Mesendoderm (in vitro differentiated cells): ENCODE measurements around the gene GLI3.
A peak's percentile ranks its signal among the peaks of the same experiment; 100 is the strongest.

Source experiments
- DNase-seq: peaks from one replicate; pipeline ENCODE4 v3.0.0; 2013
- H2AK5ac ChIP-seq: 2 replicates; pipeline ENCODE4 v1.6.1; 2013; ENCODE audit warnings: low read length, inconsistent platforms
- H2BK120ac ChIP-seq: 2 replicates; pipeline ENCODE4 v1.6.1; 2013; ENCODE audit warnings: low read depth, mild to moderate bottlenecking, low read length, moderate library complexity, mixed read lengths
- H2BK15ac ChIP-seq: replicated peaks from 2 replicates; pipeline ENCODE4 v1.6.1; 2013; ENCODE audit warnings: low read depth, mild to moderate bottlenecking, moderate library complexity
- H2BK5ac ChIP-seq: 2 replicates; pipeline ENCODE4 v1.6.1; 2013; ENCODE audit warnings: low read length, inconsistent platforms
- H3K18ac ChIP-seq: 2 replicates; pipeline ENCODE4 v1.6.1; 2013; ENCODE audit warnings: mild to moderate bottlenecking, low read length, mixed read lengths
- H3K23ac ChIP-seq: one replicate; pipeline ENCODE4 v1.6.1; 2013; ENCODE audit warnings: low read length
- H3K27ac ChIP-seq: 2 replicates; pipeline ENCODE4 v1.5.1; 2013; ENCODE audit warnings: low read depth, mild to moderate bottlenecking, inconsistent platforms, low read length, moderate library complexity
- H3K27me3 ChIP-seq: 2 replicates; pipeline ENCODE4 v1.6.1; 2013; ENCODE audit warnings: low read length, control low read depth, mild to moderate bottlenecking, inconsistent platforms; ENCODE audit not compliant: insufficient read depth, poor library complexity
- H3K36me3 ChIP-seq: 2 replicates; pipeline ENCODE4 v1.6.1; 2013; ENCODE audit warnings: low read length, inconsistent platforms; ENCODE audit not compliant: control insufficient read depth, insufficient read depth
- H3K4ac ChIP-seq: one replicate; pipeline ENCODE4 v1.6.1; 2013; ENCODE audit warnings: low read depth, mild to moderate bottlenecking, low read length, moderate library complexity
- H3K4me1 ChIP-seq: 2 replicates; pipeline ENCODE4 v1.6.1; 2013; ENCODE audit warnings: low read depth, low read length, inconsistent platforms; ENCODE audit not compliant: control insufficient read depth
- H3K4me2 ChIP-seq: 2 replicates; pipeline ENCODE4 v1.6.1; 2013; ENCODE audit warnings: low read length
- H3K4me3 ChIP-seq: 2 replicates; pipeline ENCODE4 v1.5.1; 2013; ENCODE audit warnings: mild to moderate bottlenecking, low read length
- H3K56ac ChIP-seq: one replicate; pipeline ENCODE4 v1.6.1; 2013; ENCODE audit warnings: low read length
- H3K79me1 ChIP-seq: 2 replicates; pipeline ENCODE4 v1.6.1; 2013; ENCODE audit warnings: low read length, inconsistent platforms
- H3K79me2 ChIP-seq: 2 replicates; pipeline ENCODE4 v1.6.1; 2013; ENCODE audit warnings: mild to moderate bottlenecking, low read length; ENCODE audit not compliant: control insufficient read depth, insufficient read depth
- H3K9ac ChIP-seq: 2 replicates; pipeline ENCODE4 v1.6.1; 2013; ENCODE audit warnings: low read length, inconsistent platforms
- H4K5ac ChIP-seq: one replicate; pipeline ENCODE4 v1.6.1; 2013; ENCODE audit warnings: low read length
- H4K8ac ChIP-seq: one replicate; pipeline ENCODE4 v1.6.1; 2013; ENCODE audit warnings: low read depth, mild to moderate bottlenecking, control low read depth, low read length, moderate library complexity
- WGBS: extraction: QIAGEN DNeasy Blood & Tissue Kit; methylation state at CpG from one replicate; pipeline ENCODE4 v1.1.7; 2013; ENCODE audit warnings: low lambda C conversion rate, missing lambda C conversion rate; ENCODE audit not compliant: insufficient coverage; ENCODE audit errors: extremely low coverage; 5-methylcytosine and 5-hydroxymethylcytosine counted together

Gene GLI3

DNA sequence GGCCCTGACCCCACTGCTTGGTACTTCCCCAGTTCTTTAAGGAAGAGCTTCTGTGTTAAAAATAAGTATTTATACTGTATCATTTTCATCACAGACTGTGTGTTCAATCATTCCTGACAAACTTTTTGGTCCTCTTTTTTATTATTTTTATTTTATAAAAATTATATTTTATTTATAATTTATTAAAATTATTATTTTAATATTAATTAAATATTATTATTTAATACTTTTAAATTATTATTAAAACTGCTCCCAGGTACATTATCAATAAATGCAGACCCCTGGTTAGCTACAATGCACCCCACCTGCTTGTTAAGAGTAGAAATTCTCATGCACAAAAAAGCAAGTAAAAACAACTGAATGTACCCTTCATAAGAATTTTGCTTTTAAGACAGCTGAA, 172.0 kb downstream of the GLI3 start:
- H4K8ac ChIP-seq: no peak overlapping the region

DNA sequence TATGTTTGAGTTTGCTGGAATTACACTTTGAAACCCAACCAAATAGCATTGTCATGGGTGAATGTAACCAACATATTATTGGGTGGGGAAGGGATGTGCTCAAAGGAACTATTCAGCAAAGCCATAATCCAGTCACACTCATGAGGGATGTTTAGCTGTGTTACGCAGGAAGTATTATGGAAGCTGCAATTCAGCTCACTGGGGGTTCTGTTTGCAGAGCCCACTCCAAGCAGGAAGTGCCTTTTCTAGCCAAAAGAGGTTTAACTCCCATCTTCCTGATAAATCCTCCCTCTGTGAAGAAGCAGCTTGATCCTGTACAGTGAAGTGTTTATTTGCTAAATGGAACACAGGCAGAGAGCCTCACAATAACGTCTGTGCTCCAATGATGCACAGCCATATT, 172.5 kb downstream of the GLI3 start:
- Histone ChIP-seq H3K23ac (no peak overlapping the region), H3K9ac (no peak overlapping the region), H2BK5ac (no peak overlapping the region), H3K79me1 (no peaks in the 10 kb centered on the region), H3K4ac (no peak overlapping the region), H3K56ac (no peak overlapping the region), H3K36me3 (no peaks in the 10 kb centered on the region), H3K4me2 (no peak overlapping the region), H3K4me3 (no peak overlapping the region), H2BK15ac (no peak overlapping the region), H3K79me2 (no peaks in the 10 kb centered on the region), H3K18ac (no peak overlapping the region), H3K27ac (no peak overlapping the region), H3K4me1 (no peaks in the 10 kb centered on the region), H4K5ac (no peak overlapping the region), H2BK120ac (no peak overlapping the region), H4K8ac (no peak overlapping the region), H2AK5ac (no peak overlapping the region), H3K27me3 (no peaks in the 10 kb centered on the region)
- peak; percentile 26 for DNase-seq
- WGBS: no CpG with 5 or more reads among the region's 2 CpGs

More for the DNA sequence above, 172.0 kb downstream of the GLI3 start:
- Histone ChIP-seq H4K5ac (no peak overlapping the region), H3K23ac (no peak overlapping the region), H3K4me1 (no peaks in the 10 kb centered on the region), H2BK5ac (no peak overlapping the region), H2BK120ac (no peak overlapping the region), H3K4ac (no peak overlapping the region), H3K79me1 (no peaks in the 10 kb centered on the region), H3K4me2 (no peak overlapping the region), H3K27me3 (no peaks in the 10 kb centered on the region), H2AK5ac (no peak overlapping the region), H3K27ac (no peak overlapping the region), H3K56ac (no peak overlapping the region), H3K18ac (no peak overlapping the region), H3K9ac (no peak overlapping the region), H3K4me3 (no peak overlapping the region), H3K36me3 (no peaks in the 10 kb centered on the region), H2BK15ac (no peak overlapping the region), H3K79me2 (no peaks in the 10 kb centered on the region)
- no peak for DNase-seq

DNA sequence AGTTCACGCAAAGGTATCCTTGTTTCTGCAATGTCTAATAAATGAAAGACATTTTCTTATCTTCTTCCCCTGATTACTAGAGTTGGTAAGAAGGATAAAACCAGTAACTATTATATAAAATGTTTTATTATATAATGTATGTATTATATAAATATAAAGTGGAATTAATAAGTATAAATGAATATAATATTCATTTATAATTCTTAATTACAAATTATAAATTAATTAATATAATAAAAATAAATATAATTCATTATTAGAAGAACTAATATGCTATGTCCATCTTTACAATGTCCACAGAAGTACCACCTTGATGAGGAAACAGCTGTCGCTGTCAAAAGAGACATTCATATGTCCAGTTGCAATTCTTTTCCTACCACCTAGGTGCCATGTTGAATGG, 177.7 kb downstream of the GLI3 start:
- Histone ChIP-seq H3K79me2 (no peaks in the 10 kb centered on the region), H3K27ac (no peak overlapping the region), H3K23ac (no peak overlapping the region), H3K4me3 (no peak overlapping the region), H3K4me2 (no peak overlapping the region), H3K18ac (no peak overlapping the region), H3K4me1 (no peaks in the 10 kb centered on the region), H3K27me3 (no peaks in the 10 kb centered on the region), H3K4ac (no peak overlapping the region), H4K5ac (no peak overlapping the region), H2BK120ac (no peak overlapping the region), H2BK5ac (no peak overlapping the region), H3K36me3 (no peaks in the 10 kb centered on the region), H2AK5ac (no peak overlapping the region), H2BK15ac (no peak overlapping the region), H3K56ac (no peak overlapping the region), H3K79me1 (no peaks in the 10 kb centered on the region), H4K8ac (no peak overlapping the region), H3K9ac (no peak overlapping the region)
- WGBS: no CpG with 5 or more reads among the region's 2 CpGs
- no peak for DNase-seq

DNA sequence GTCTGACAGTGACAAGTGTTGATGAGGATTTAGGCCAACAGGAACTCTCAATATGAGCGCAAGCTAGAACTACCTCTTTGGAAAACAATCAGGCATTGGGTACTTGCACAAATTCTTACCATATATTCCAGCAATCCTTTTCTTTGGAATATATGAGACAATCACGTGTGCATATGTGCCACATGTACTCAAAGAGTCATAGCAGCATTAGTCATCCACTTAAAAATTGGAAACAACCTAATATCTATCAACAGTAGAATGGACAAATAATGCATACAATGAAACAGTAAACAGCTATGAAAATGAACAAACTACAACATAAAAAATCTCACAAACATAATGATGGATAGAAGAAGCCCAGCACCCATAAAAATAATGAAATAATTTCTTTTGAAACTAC, 179.7 kb downstream of the GLI3 start:
- no CpG with 5 or more reads among the region's 2 CpGs for WGBS
- Histone ChIP-seq H3K79me2 (no peaks in the 10 kb centered on the region), H3K27me3 (no peaks in the 10 kb centered on the region), H3K4me2 (no peak overlapping the region), H2AK5ac (no peak overlapping the region), H3K27ac (no peak overlapping the region), H3K18ac (no peak overlapping the region), H3K4me3 (no peak overlapping the region), H3K23ac (no peak overlapping the region), H2BK15ac (no peak overlapping the region), H3K4ac (no peak overlapping the region), H3K79me1 (no peaks in the 10 kb centered on the region), H4K8ac (no peak overlapping the region), H3K56ac (no peak overlapping the region), H3K4me1 (no peaks in the 10 kb centered on the region), H3K36me3 (no peaks in the 10 kb centered on the region), H2BK120ac (no peak overlapping the region), H4K5ac (no peak overlapping the region), H3K9ac (no peak overlapping the region), H2BK5ac (no peak overlapping the region)
- DNase-seq: no peak

DNA sequence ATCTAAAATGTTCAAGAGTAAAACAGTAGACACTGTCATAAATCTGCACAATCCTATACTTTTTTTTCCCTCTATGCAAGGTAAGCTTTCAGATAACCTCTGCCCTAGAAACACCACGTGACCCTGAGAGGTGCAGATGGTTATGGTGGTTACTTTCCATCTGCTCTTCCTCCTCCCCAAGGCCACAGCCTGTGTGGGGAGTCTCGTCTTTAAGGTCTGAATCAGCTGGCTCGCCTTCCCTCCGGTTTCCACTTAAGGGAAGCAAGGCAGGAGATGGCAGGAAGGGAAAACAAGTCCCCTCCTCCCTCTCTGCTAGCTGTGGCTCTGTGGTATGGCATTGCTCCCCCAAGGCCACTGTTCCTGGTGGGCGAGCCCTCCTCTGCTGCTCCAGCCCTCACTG, 181.8 kb downstream of the GLI3 start:
- Histone ChIP-seq H3K79me2 (no peaks in the 10 kb centered on the region), H3K27ac (no peak overlapping the region), H3K4me2 (no peak overlapping the region), H2AK5ac (no peak overlapping the region), H3K56ac (no peak overlapping the region), H3K36me3 (no peaks in the 10 kb centered on the region), H3K9ac (no peak overlapping the region), H3K4me1 (no peaks in the 10 kb centered on the region), H3K27me3 (no peaks in the 10 kb centered on the region), H4K5ac (no peak overlapping the region), H4K8ac (no peak overlapping the region), H3K4ac (no peak overlapping the region), H3K18ac (no peak overlapping the region), H2BK120ac (no peak overlapping the region), H3K23ac (no peak overlapping the region), H2BK15ac (no peak overlapping the region), H2BK5ac (no peak overlapping the region), H3K79me1 (no peaks in the 10 kb centered on the region), H3K4me3 (no peak overlapping the region)
- no peak for DNase-seq
- no CpG with 5 or more reads among the region's 5 CpGs for WGBS

DNA sequence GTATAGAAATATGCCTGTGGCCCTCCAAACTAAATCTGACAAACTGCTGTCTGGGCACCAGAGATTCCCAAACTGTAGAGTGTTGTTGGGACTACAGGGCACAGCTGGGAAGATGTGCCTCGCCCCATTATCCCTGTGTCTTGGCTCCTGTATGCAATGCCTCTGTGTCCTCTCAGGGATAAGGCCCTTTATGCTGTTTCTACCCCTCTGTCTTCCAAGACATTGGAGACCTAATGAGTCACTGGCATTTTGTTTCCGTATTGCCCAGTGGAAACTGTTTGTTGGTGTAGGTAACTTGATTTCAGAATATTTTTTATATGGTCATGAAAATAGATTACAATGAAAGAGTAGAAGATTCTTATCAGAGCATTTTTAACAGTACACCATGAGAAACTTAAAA, 183.2 kb downstream of the GLI3 start:
- H3K27me3 ChIP-seq: no peaks in the 10 kb centered on the region
- no peak for DNase-seq
- H4K8ac ChIP-seq: no peak overlapping the region
- H2BK15ac ChIP-seq: no peak overlapping the region
- no CpG with 5 or more reads among the region's 2 CpGs for WGBS
- no peak overlapping the region for H3K56ac ChIP-seq
- H3K23ac ChIP-seq: no peak overlapping the region
- no peak overlapping the region for H2AK5ac ChIP-seq
- no peak overlapping the region for H3K4me2 ChIP-seq
- no peaks in the 10 kb centered on the region for H3K4me1 ChIP-seq
- no peaks in the 10 kb centered on the region for H3K79me1 ChIP-seq
- no peaks in the 10 kb centered on the region for H3K79me2 ChIP-seq
- no peak overlapping the region for H3K9ac ChIP-seq
- H4K5ac ChIP-seq: no peak overlapping the region
- no peak overlapping the region for H3K4me3 ChIP-seq
- H3K4ac ChIP-seq: no peak overlapping the region
- no peak overlapping the region for H2BK5ac ChIP-seq
- no peak overlapping the region for H3K18ac ChIP-seq
- H3K27ac ChIP-seq: no peak overlapping the region
- H2BK120ac ChIP-seq: no peak overlapping the region
- H3K36me3 ChIP-seq: no peaks in the 10 kb centered on the region
